ENCODE measurements around the gene NUDT4.
"Not testable (repeated sequence)": the region's sequence is repeated elsewhere in the genome, so short reads cannot be mapped to it uniquely, and the experiment has no call there.

Gene NUDT4

GRCh38 chr12:93397412-93397811 is 19.7 kb downstream of the NUDT4 start:
- H3K27me3 Mint-ChIP-seq: no peaks in the 10 kb centered on the region
- no peak for ATAC-seq (replicated peaks)
- peaks cover 36% of the 10 kb centered on the region for H3K36me3 Mint-ChIP-seq (ENCODE audit: insufficient read depth)
- H3K4me3 Mint-ChIP-seq: no peak overlapping the region
- no peak for DNase-seq
- H3K4me1 Mint-ChIP-seq (ENCODE audit: low read depth in 2 of 2): peaks cover 0 to 7% of the 10 kb centered on the region in 2 donors
- no peaks in the 10 kb centered on the region for H3K9me3 Mint-ChIP-seq
- H3K27ac Mint-ChIP-seq: no peak overlapping the region

GRCh38 chr12:93399183-93399863 is 21.6 kb downstream of the NUDT4 start:
- ATAC-seq (replicated peaks): peak; percentile 99
- peak overlapping the region in 1 of 2 donors; percentile 54 for H3K27ac Mint-ChIP-seq
- not testable (repeated sequence) for H3K4me1 Mint-ChIP-seq (ENCODE audit: low read depth in 2 of 2); H3K27me3 Mint-ChIP-seq; H3K4me3 Mint-ChIP-seq; H3K9me3 Mint-ChIP-seq; DNase-seq
- peaks cover 51% of the 10 kb centered on the region for H3K36me3 Mint-ChIP-seq (ENCODE audit: insufficient read depth)

GRCh38 chr12:93402333-93403311 is 24.9 kb downstream of the NUDT4 start:
- Mint-ChIP-seq H3K4me1 (ENCODE audit: low read depth in 2 of 2) (peaks cover 0 to 3% of the 10 kb centered on the region in 2 donors), H3K27me3 (no peaks in the 10 kb centered on the region), H3K36me3 (ENCODE audit: insufficient read depth) (peaks cover 61% of the 10 kb centered on the region), H3K9me3 (no peaks in the 10 kb centered on the region), H3K4me3 (no peak overlapping the region), H3K27ac (peak overlapping the region; percentile 3 to 44)
- DNase-seq: no peak
- no peak for ATAC-seq (replicated peaks)

GRCh38 chr12:93403988-93404803 is 26.5 kb downstream of the NUDT4 start:
- Mint-ChIP-seq H3K4me1 (ENCODE audit: low read depth in 2 of 2) (peaks cover 0 to 3% of the 10 kb centered on the region in 2 donors), H3K9me3 (no peaks in the 10 kb centered on the region), H3K27ac (peak overlapping the region in 1 of 2 donors; percentile 44), H3K27me3 (no peaks in the 10 kb centered on the region), H3K36me3 (ENCODE audit: insufficient read depth) (peaks cover 62% of the 10 kb centered on the region), H3K4me3 (no peak overlapping the region)
- DNase-seq (no peak), ATAC-seq (replicated peaks) (no peak)

GRCh38 chr12:93404961-93405849 is 27.5 kb downstream of the NUDT4 start:
- Mint-ChIP-seq H3K4me1 (ENCODE audit: low read depth in 2 of 2) (peaks cover 0 to 3% of the 10 kb centered on the region in 2 donors), H3K9me3 (no peaks in the 10 kb centered on the region), H3K27me3 (no peaks in the 10 kb centered on the region), H3K36me3 (ENCODE audit: insufficient read depth) (peaks cover 69% of the 10 kb centered on the region), H3K4me3 (no peak overlapping the region), H3K27ac (peak overlapping the region in 1 of 2 donors; percentile 66)
- DNase-seq: no peak
- peak; percentile 36 for ATAC-seq (replicated peaks)

- Mint-ChIP-seq H3K4me1 (ENCODE audit: low read depth in 2 of 2) (peaks cover 5 to 7% of the 10 kb centered on the region in 2 donors), H3K27ac (peak overlapping the region; percentile 78 to 87), H3K36me3 (ENCODE audit: insufficient read depth) (peaks cover 79% of the 10 kb centered on the region), H3K9me3 (no peaks in the 10 kb centered on the region), H3K4me3 (no peak overlapping the region), H3K27me3 (no peaks in the 10 kb centered on the region)
- DNase-seq (no peak), ATAC-seq (replicated peaks) (no peak)
Observed at GRCh38 chr12:93407054-93407962, 29.6 kb downstream of the NUDT4 start.

- ATAC-seq (replicated peaks): no peak
- Mint-ChIP-seq H3K27me3 (no peaks in the 10 kb centered on the region), H3K9me3 (no peaks in the 10 kb centered on the region), H3K36me3 (ENCODE audit: insufficient read depth) (peaks cover 74% of the 10 kb centered on the region), H3K27ac (peak overlapping the region; percentile 78 to 87), H3K4me1 (ENCODE audit: low read depth in 2 of 2) (peaks cover 2 to 11% of the 10 kb centered on the region in 2 donors), H3K4me3 (no peak overlapping the region)
- DNase-seq: no peak
Observed at GRCh38 chr12:93407963-93408283, 30.2 kb downstream of the NUDT4 start.

- ATAC-seq (replicated peaks) (no peak), DNase-seq (no peak)
- Mint-ChIP-seq H3K9me3 (no peaks in the 10 kb centered on the region), H3K4me3 (no peak overlapping the region), H3K27ac (no peak overlapping the region), H3K27me3 (no peaks in the 10 kb centered on the region), H3K4me1 (ENCODE audit: low read depth in 2 of 2) (peaks cover 10 to 19% of the 10 kb centered on the region in 2 donors), H3K36me3 (ENCODE audit: insufficient read depth) (peaks cover 72% of the 10 kb centered on the region)
Observed at GRCh38 chr12:93408813-93409212, 31.1 kb downstream of the NUDT4 start.

- not testable (repeated sequence) for H3K27ac Mint-ChIP-seq; H3K4me3 Mint-ChIP-seq; DNase-seq; H3K27me3 Mint-ChIP-seq; ATAC-seq (replicated peaks); H3K9me3 Mint-ChIP-seq
- peaks cover 65% of the 10 kb centered on the region for H3K36me3 Mint-ChIP-seq (ENCODE audit: insufficient read depth)
- peaks cover 14 to 23% of the 10 kb centered on the region in 2 donors for H3K4me1 Mint-ChIP-seq (ENCODE audit: low read depth in 2 of 2)
Observed at GRCh38 chr12:93409343-93410187, 31.8 kb downstream of the NUDT4 start.

GRCh38 chr12:93411060-93411459 is 33.3 kb downstream of the NUDT4 start:
- H3K36me3 Mint-ChIP-seq (ENCODE audit: insufficient read depth): peaks cover 62% of the 10 kb centered on the region
- H3K9me3 Mint-ChIP-seq; ATAC-seq (replicated peaks); H3K27me3 Mint-ChIP-seq; DNase-seq; H3K4me3 Mint-ChIP-seq: not testable (repeated sequence)
- peaks cover 23 to 35% of the 10 kb centered on the region in 2 donors for H3K4me1 Mint-ChIP-seq (ENCODE audit: low read depth in 2 of 2)
- peak overlapping the region in 1 of 2 donors; percentile 54 for H3K27ac Mint-ChIP-seq

- Mint-ChIP-seq H3K27ac (peak overlapping the region; percentile 75 to 78), H3K4me1 (ENCODE audit: low read depth in 2 of 2) (peaks cover 30 to 45% of the 10 kb centered on the region in 2 donors), H3K36me3 (ENCODE audit: insufficient read depth) (peaks cover 48% of the 10 kb centered on the region), H3K4me3 (peak overlapping the region in 1 of 2 donors; percentile 7)
- H3K27me3 Mint-ChIP-seq; H3K9me3 Mint-ChIP-seq; ATAC-seq (replicated peaks); DNase-seq: not testable (repeated sequence)
Observed at GRCh38 chr12:93412396-93412795, 34.7 kb downstream of the NUDT4 start.
